GM23338 (cell line): Measurements from ENCODE around the gene RNF114. TPM values are rescaled to one million over a fixed set of nuclear protein-coding genes. Genes with fewer than 3 reads are reported as not detected.
"Not testable (repeated sequence)": the region's sequence is repeated elsewhere in the genome, so short reads cannot be mapped to it uniquely, and the experiment has no call there.

ENCODE experiments used
- ATAC-seq: fragments of 200-7000 bp; cut with Tn5 transposase; 3 replicates; pipeline ENCODE4 v1.9.1; 2020
- DNase-seq: peaks from one replicate; pipeline ENCODE4 v3.0.0-alpha.2; 2015; ENCODE audit warnings: low spot score
- H2AFZ ChIP-seq: fragments of 200-600 bp; sonication (generic); 2 replicates; pipeline ENCODE4 v1.8.0; 2016; ENCODE audit warnings: antibody characterized with exemption, mild to moderate bottlenecking, moderate library complexity
- H3F3A ChIP-seq: fragments of 200-600 bp; sonication (generic); replicated peaks from 2 replicates; pipeline ENCODE4 v1.8.0; 2017; ENCODE audit warnings: antibody characterized with exemption, mixed run types, low read depth
- H3K27ac ChIP-seq: fragments of 200-600 bp; sonication (generic); 2 replicates; pipeline ENCODE4 v1.6.1; 2016; ENCODE audit warnings: low read depth
- H3K27me3 ChIP-seq: fragments of 200-600 bp; sonication (generic); 2 replicates; pipeline ENCODE4 v1.8.0; 2016; ENCODE audit warnings: mild to moderate bottlenecking, mixed run types, moderate library complexity; ENCODE audit not compliant: insufficient read depth
- H3K36me3 ChIP-seq: fragments of 200-600 bp; sonication (generic); 2 replicates; pipeline ENCODE4 v1.8.0; 2016; ENCODE audit warnings: mild to moderate bottlenecking; ENCODE audit not compliant: insufficient read depth
- H3K4me1 ChIP-seq: fragments of 200-600 bp; sonication (generic); 2 replicates; pipeline ENCODE4 v1.8.0; 2016; ENCODE audit warnings: mild to moderate bottlenecking, moderate library complexity; ENCODE audit not compliant: insufficient read depth
- H3K4me2 ChIP-seq: fragments of 200-600 bp; sonication (generic); 2 replicates; pipeline ENCODE4 v1.7.1; 2017; ENCODE audit warnings: mixed run types
- H3K4me3 ChIP-seq: fragments of 200-600 bp; sonication (generic); 2 replicates; pipeline ENCODE4 v1.6.1; 2016; ENCODE audit warnings: mixed run types
- H3K79me2 ChIP-seq: fragments of 200-600 bp; sonication (generic); replicated peaks from 2 replicates; pipeline ENCODE4 v1.8.0; 2017; ENCODE audit warnings: mild to moderate bottlenecking; ENCODE audit not compliant: insufficient read depth
- H3K9me2 ChIP-seq: fragments of 200-600 bp; sonication (generic); 2 replicates; pipeline ENCODE4 v1.8.0; 2017; ENCODE audit not compliant: insufficient read depth
- H4K20me1 ChIP-seq: fragments of 200-600 bp; sonication (generic); replicated peaks from 2 replicates; pipeline ENCODE4 v1.8.0; 2017; ENCODE audit warnings: mild to moderate bottlenecking; ENCODE audit not compliant: insufficient read depth
- H3K27ac Mint-ChIP-seq: 2 replicates; pipeline ENCODE4 v1.8.0; 2020; ENCODE audit warnings: inconsistent platforms, mild to moderate bottlenecking, moderate library complexity, mixed read lengths
- H3K27me3 Mint-ChIP-seq: 3 replicates; pipeline ENCODE4 v1.8.0; 2022; ENCODE audit warnings: low read depth, mild to moderate bottlenecking, moderate library complexity, mixed read lengths, inconsistent platforms; ENCODE audit not compliant: insufficient read depth, poor library complexity
- H3K36me3 Mint-ChIP-seq: 3 replicates; pipeline ENCODE4 v1.8.0; 2021; ENCODE audit warnings: low read depth, mild to moderate bottlenecking, inconsistent platforms, moderate library complexity, mixed read lengths
- H3K4me1 Mint-ChIP-seq: 3 replicates; pipeline ENCODE4 v1.8.0; 2020; ENCODE audit warnings: mild to moderate bottlenecking, inconsistent platforms, mixed read lengths
- H3K4me3 Mint-ChIP-seq: 3 replicates; pipeline ENCODE4 v1.8.0; 2021; ENCODE audit warnings: moderate library complexity, mild to moderate bottlenecking, inconsistent platforms, mixed read lengths
- H3K9me3 Mint-ChIP-seq: 3 replicates; pipeline ENCODE4 v1.8.0; 2020; ENCODE audit warnings: moderate library complexity, mild to moderate bottlenecking, inconsistent platforms, mixed read lengths
- CTCF ChIP-seq, 2 experiments: fragments of 200-600 bp in 1 of 2; sonication (generic) in 1 of 2; conservative IDR thresholded peaks; 2 replicates each; pipeline versions ENCODE4 v1.5.1 to v1.6.1; 2016 to 2017; ENCODE audit warnings: antibody characterized with exemption in 2 of 2, low read depth in 2 of 2, mild to moderate bottlenecking in 2 of 2, moderate library complexity in 1 of 2
- EZH2 ChIP-seq: fragments of 200-600 bp; sonication (generic); IDR thresholded peaks from one replicate; pipeline ENCODE4 v1.8.0; 2017; ENCODE audit warnings: antibody characterized with exemption, mild to moderate bottlenecking, low read depth; ENCODE audit not compliant: unreplicated experiment
- EZH2phosphoT487 ChIP-seq: fragments of 200-600 bp; sonication (generic); IDR thresholded peaks from one replicate; pipeline ENCODE4 v1.8.1; 2018; ENCODE audit warnings: antibody characterized with exemption; ENCODE audit not compliant: unreplicated experiment
- JUNB ChIP-seq: IDR thresholded peaks from one replicate; pipeline ENCODE4 v1.6.1; 2016; ENCODE audit warnings: antibody characterized with exemption; ENCODE audit not compliant: unreplicated experiment
- POLR2AphosphoS5 ChIP-seq: IDR thresholded peaks from 2 replicates; pipeline ENCODE4 v1.6.1; 2016; ENCODE audit warnings: antibody characterized with exemption, low read depth
- STAT1 ChIP-seq: IDR thresholded peaks from one replicate; pipeline ENCODE4 v1.6.1; 2016; ENCODE audit warnings: antibody characterized with exemption; ENCODE audit not compliant: unreplicated experiment
- ZNF114 ChIP-seq: fragments of 250-450 bp; sonication (Bioruptor Pico); IDR thresholded peaks from 2 replicates; pipeline ENCODE4 v1.5.0; 2020; ENCODE audit warnings: mild to moderate bottlenecking, moderate library complexity
- ZNF462 ChIP-seq: fragments of 250-450 bp; sonication (Bioruptor Pico); IDR thresholded peaks from 2 replicates; pipeline ENCODE4 v1.5.0; 2020; ENCODE audit warnings: mild to moderate bottlenecking, moderate library complexity
- polyA plus RNA-seq: library from polyadenylated mRNA; unstranded; fragments of >200 nt; fragmentation: Nextera tagmentation; extraction: Ambion mirVana; gene quantifications from 2 replicates; pipeline ENCODE4 v1.2.1, GENCODE V29; 2016
- total RNA-seq: library from RNA; depleted of rRNA; stranded (reverse); fragments of >200 nt; shearing (Covaris generic); gene quantifications from 2 replicates; pipeline ENCODE4 v1.2.3, GENCODE V29; 2014

RNF114 gene
- total and polyA plus RNA-seq, 2 experiments from 2014 or later: 155 to 279 TPM

GRCh38 chr20:49995586-49995985 is 59.4 kb downstream of the RNF114 start (continued):
- TF ChIP-seq JUNB (no peak), CTCF (conservative IDR thresholded peaks at IDR 0.05; ENCODE audit: low read depth in 2 of 2) (no peak)

GRCh38 chr20:49998478-49999188 is 62.4 kb downstream of the RNF114 start:
- not testable (repeated sequence) for H3K9me3 Mint-ChIP-seq, H3K27ac ChIP-seq, H4K20me1 ChIP-seq, H3K4me2 ChIP-seq, H3F3A ChIP-seq, DNase-seq, H3K36me3 ChIP-seq, H3K27me3 ChIP-seq, H3K4me1 ChIP-seq, H3K27ac Mint-ChIP-seq, H3K4me1 Mint-ChIP-seq, H3K79me2 ChIP-seq, H3K9me2 ChIP-seq, H3K4me3 ChIP-seq, H3K27me3 Mint-ChIP-seq, H3K4me3 Mint-ChIP-seq, ATAC-seq, H3K36me3 Mint-ChIP-seq
- peak overlapping the region; percentile 63 for H2AFZ ChIP-seq

- Histone ChIP-seq H3K4me1 (no peaks in the 10 kb centered on the region), H3K79me2 (no peaks in the 10 kb centered on the region), H2AFZ (no peak overlapping the region), H3K4me2 (no peak overlapping the region), H3K36me3 (no peaks in the 10 kb centered on the region), H3K9me2 (no peaks in the 10 kb centered on the region), H3K27ac (no peak overlapping the region), H3K4me3 (no peak overlapping the region), H3K27me3 (no peaks in the 10 kb centered on the region), H3F3A (no peaks in the 10 kb centered on the region), H4K20me1 (no peaks in the 10 kb centered on the region)
- Mint-ChIP-seq H3K27me3 (peaks cover 4% of the 10 kb centered on the region), H3K27ac (no peak overlapping the region), H3K9me3 (no peaks in the 10 kb centered on the region), H3K4me1 (peaks cover 7% of the 10 kb centered on the region; the same call in 1 of the 3 replicates), H3K36me3 (no peaks in the 10 kb centered on the region), H3K4me3 (no peak overlapping the region)
- ATAC-seq (no peak), DNase-seq (no peak)
- TF ChIP-seq ZNF114 (CRISPR knock-in tag): no peak
- no peak for TF ChIP-seq EZH2
- no peak for TF ChIP-seq ZNF462
- no peak for TF ChIP-seq POLR2AphosphoS5
- no peak for TF ChIP-seq STAT1
- no peak for TF ChIP-seq CTCF (conservative IDR thresholded peaks at IDR 0.05; ENCODE audit: low read depth in 2 of 2)
- no peak for TF ChIP-seq EZH2phosphoT487
These were observed 63.1 kb downstream of the RNF114 start for GRCh38 chr20:49999329-49999728.
